M059J (cell line): ENCODE data around the gene KRTAP10-7. TPM values are rescaled to one million over a fixed set of nuclear protein-coding genes. Genes with fewer than 3 reads are reported as not detected.
"Not testable (repeated sequence)": the region's sequence is repeated elsewhere in the genome, so short reads cannot be mapped to it uniquely, and the experiment has no call there.

Experiments used
- DNase-seq: peaks from one replicate; pipeline ENCODE4 v3.0.0-alpha.2; 2012; ENCODE audit warnings: low read depth
- total RNA-seq: library from RNA; depleted of rRNA; stranded (reverse); fragments of >200 nt; shearing (Covaris generic); gene quantifications from 2 replicates; pipeline ENCODE4 v1.2.3, GENCODE V29; 2014

The KRTAP10-7 gene
- total RNA-seq, 1 experiment from 2014 or later = not detected

- no peak for DNase-seq
Measured at GRCh38 chr21:44612029-44612486, 11.7 kb downstream of the KRTAP10-7 start, which contains the start of gene KRTAP10-8. KRTAP10-8 (plus strand) TSS chr21:44612079; CDS start chr21:44612101, 22 bp downstream.

- DNase-seq = no peak
Measured at GRCh38 chr21:44612669-44613229, 12.4 kb downstream of the KRTAP10-7 start.

- DNase-seq = no peak
Measured at GRCh38 chr21:44613386-44614155, 13.2 kb downstream of the KRTAP10-7 start.

- DNase-seq = no peak
Measured at GRCh38 chr21:44614161-44614631, 13.8 kb downstream of the KRTAP10-7 start.

GRCh38 chr21:44614961-44615391 lies 14.6 kb downstream of the KRTAP10-7 start:
- no peak for DNase-seq

GRCh38 chr21:44615466-44615865 lies 15.1 kb downstream of the KRTAP10-7 start:
- DNase-seq = no peak

- no peak for DNase-seq
Measured at GRCh38 chr21:44615911-44616590, 15.7 kb downstream of the KRTAP10-7 start.

- DNase-seq = no peak
Measured at GRCh38 chr21:44616591-44616926, 16.2 kb downstream of the KRTAP10-7 start.

GRCh38 chr21:44617071-44617501 lies 16.7 kb downstream of the KRTAP10-7 start:
- no peak for DNase-seq

GRCh38 chr21:44618504-44618903 lies 18.1 kb downstream of the KRTAP10-7 start:
- DNase-seq = no peak

GRCh38 chr21:44618909-44619308 lies 18.5 kb downstream of the KRTAP10-7 start:
- DNase-seq = no peak

GRCh38 chr21:44619886-44620285 lies 19.5 kb downstream of the KRTAP10-7 start:
- no peak for DNase-seq

GRCh38 chr21:44623575-44623974 lies 23.2 kb downstream of the KRTAP10-7 start:
- DNase-seq = no peak

GRCh38 chr21:44625756-44626155 lies 25.4 kb downstream of the KRTAP10-7 start:
- DNase-seq = no peak

GRCh38 chr21:44626262-44626661 lies 25.9 kb downstream of the KRTAP10-7 start:
- DNase-seq = no peak

- DNase-seq = no peak
Measured at GRCh38 chr21:44626673-44627143, 26.3 kb downstream of the KRTAP10-7 start, which contains the start of gene KRTAP10-9. KRTAP10-9 (plus strand) TSS chr21:44627093; CDS start chr21:44627172, 79 bp downstream.

- not testable (repeated sequence) for DNase-seq
Measured at GRCh38 chr21:44627181-44627822, 26.9 kb downstream of the KRTAP10-7 start.

- not testable (repeated sequence) for DNase-seq
Measured at GRCh38 chr21:44627831-44628233, 27.4 kb downstream of the KRTAP10-7 start.

GRCh38 chr21:44628707-44629391 lies 28.5 kb downstream of the KRTAP10-7 start:
- DNase-seq = no peak

GRCh38 chr21:44630440-44630839 lies 30.0 kb downstream of the KRTAP10-7 start:
- no peak for DNase-seq

- no peak for DNase-seq
Measured at GRCh38 chr21:44632067-44632466, 31.7 kb downstream of the KRTAP10-7 start.
